Measurements from ENCODE around the gene PDE6A.

Gene PDE6A

DNA sequence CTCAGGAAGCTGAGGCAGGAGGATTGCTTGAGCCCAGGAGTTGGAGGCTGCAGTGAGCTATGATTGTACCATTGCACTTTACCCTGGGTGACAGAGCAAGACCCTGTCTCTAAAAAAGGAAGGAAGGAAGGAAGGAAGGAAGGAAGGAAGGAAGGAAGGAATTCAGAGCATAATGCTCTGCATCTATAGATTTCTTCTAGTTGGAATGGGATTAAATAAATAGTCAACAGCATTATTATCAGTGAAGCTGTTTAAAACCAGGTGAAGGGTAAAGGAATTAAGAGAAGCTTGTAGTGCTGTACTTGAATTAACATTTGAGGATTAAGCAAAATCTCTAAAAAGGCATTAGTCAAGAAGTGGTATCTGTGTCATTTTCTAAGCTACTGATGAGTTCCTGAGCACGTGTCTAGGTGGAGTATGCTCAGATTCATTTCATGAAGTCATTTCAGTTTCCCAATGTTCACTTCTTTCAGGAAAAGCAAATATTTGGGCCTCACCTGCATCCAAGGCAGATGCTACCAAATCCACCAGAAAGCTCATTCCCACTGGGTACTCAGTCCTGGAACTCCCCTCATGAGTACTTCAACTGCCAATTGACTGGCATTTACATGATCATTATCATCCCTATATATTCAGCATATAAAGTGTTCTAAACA is 8.4 kb downstream of the PDE6A start:
- no peak for DNase-seq (ENCODE audit: low read depth)
- no peak overlapping the region for H3K4me3 ChIP-seq (ENCODE audit: low read depth, low read length)
- no peak for TF ChIP-seq MYC (IDR thresholded peaks at IDR 0.05; ENCODE audit: low read depth, low read length)
- no peak for TF ChIP-seq POLR2A (IDR thresholded peaks at IDR 0.05; ENCODE audit: extremely low read depth, insufficient read length)
- TF ChIP-seq, protein P1, sequence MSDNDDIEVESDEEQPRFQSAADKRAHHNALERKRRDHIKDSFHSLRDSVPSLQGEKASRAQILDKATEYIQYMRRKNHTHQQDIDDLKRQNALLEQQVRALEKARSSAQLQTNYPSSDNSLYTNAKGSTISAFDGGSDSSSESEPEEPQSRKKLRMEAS (IDR thresholded peaks at IDR 0.05; ENCODE audit: low read depth, low read length) = no peak
- TF ChIP-seq, protein P2, sequence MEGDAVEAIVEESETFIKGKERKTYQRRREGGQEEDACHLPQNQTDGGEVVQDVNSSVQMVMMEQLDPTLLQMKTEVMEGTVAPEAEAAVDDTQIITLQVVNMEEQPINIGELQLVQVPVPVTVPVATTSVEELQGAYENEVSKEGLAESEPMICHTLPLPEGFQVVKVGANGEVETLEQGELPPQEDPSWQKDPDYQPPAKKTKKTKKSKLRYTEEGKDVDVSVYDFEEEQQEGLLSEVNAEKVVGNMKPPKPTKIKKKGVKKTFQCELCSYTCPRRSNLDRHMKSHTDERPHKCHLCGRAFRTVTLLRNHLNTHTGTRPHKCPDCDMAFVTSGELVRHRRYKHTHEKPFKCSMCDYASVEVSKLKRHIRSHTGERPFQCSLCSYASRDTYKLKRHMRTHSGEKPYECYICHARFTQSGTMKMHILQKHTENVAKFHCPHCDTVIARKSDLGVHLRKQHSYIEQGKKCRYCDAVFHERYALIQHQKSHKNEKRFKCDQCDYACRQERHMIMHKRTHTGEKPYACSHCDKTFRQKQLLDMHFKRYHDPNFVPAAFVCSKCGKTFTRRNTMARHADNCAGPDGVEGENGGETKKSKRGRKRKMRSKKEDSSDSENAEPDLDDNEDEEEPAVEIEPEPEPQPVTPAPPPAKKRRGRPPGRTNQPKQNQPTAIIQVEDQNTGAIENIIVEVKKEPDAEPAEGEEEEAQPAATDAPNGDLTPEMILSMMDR (IDR thresholded peaks at IDR 0.05; ENCODE audit: low read depth, low read length) = no peak

DNA sequence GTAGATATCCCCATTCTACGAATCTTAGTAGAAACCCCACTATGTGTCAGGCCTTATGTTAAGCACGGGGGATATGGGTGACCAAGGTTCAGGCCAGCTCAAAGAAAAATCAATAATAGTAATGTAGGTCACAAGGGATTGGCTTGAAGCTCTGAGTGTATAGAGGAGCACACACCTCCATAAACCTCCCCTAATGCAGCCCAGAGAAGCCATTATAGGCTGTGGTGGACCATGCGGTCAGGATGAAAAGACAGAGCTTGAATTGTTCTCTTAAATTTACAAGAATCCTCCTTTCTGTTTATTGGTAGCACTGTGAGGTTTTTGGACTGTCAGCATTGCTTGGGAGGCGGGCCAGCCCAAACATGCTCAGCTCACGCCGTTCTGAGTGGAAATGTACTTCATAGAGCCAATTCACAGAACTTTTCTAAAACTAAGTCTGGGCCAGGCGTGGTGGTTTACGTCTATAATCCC is 9.1 kb downstream of the PDE6A start:
- TF ChIP-seq, protein P2 (IDR thresholded peaks at IDR 0.05; ENCODE audit: low read depth, low read length) = no peak
- TF ChIP-seq MYC (IDR thresholded peaks at IDR 0.05; ENCODE audit: low read depth, low read length) (no peak), POLR2A (IDR thresholded peaks at IDR 0.05; ENCODE audit: extremely low read depth, insufficient read length) (no peak)
- TF ChIP-seq, protein P1 (IDR thresholded peaks at IDR 0.05; ENCODE audit: low read depth, low read length) = no peak
- no peak overlapping the region for H3K4me3 ChIP-seq (ENCODE audit: low read depth, low read length)
- no peak for DNase-seq (ENCODE audit: low read depth)

DNA sequence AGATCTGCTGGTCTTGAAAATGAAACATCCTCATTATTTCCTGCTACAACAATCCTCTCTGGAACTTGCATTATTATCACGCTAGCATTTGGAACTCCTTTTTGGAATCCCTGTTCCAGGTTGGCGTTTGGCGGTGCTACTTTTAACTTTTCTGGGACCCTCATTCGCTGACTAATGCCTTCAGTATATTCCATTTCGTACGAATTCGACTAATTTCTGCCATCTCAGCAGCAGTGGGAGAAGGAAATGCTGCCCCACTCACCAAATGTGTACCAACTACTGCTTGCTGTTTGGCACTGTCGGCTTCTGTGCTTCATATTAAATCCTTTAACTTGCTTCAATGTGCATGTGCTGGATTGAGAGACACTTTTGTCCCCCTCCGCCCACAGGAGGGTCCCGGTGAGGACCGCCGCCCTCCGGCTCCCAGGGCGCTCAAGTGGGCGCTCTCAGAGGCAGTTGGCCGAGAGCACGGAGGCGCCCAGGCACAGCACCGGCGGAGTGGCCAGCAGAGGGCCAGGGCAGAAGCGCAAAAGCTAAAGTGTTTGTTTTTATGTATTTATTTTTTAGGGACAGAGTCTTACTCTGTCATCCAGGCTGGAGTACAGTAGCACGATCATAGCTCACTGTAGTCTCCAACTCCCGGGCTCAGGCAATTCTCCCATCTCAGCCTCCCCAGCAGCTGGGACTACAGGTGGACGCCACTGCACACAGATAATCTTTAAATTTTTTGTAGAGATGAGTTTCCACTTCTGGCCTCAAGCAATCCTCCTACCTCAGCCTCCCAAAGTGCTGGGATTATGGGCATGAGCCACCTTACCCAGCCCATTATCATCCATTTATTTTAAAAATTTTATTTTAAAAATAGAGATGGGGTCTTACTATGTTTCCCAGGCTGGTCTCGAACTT is 11.9 kb downstream of the PDE6A start:
- no peak for DNase-seq (ENCODE audit: low read depth)
- H3K4me3 ChIP-seq (ENCODE audit: low read depth, low read length) = no peak overlapping the region

DNA sequence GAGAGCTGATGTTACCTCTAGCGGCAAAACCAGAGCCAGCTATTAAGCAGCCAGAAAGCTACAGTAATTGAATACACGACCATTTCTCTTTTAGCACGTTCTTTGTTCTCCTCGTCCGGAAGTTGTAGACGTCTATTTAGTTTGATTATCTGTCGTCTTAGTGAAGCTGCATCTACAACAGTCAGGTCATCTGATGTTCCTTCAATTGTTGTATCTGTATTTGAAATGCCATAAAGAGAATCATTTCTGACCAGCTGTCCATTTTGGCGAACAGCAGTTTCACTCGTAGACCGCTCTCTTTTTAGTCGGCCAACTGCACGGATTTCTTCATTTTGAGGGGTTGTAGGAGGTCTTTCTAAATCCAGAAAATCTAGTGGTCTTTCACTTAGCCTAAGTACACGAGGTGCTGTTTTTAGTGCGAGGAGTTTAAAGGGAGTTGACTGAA is 12.6 kb downstream of the PDE6A start:
- no peak overlapping the region for H3K4me3 ChIP-seq (ENCODE audit: low read depth, low read length)
- TF ChIP-seq, protein P2 (IDR thresholded peaks at IDR 0.05; ENCODE audit: low read depth, low read length) = no peak
- TF ChIP-seq, protein P1 (IDR thresholded peaks at IDR 0.05; ENCODE audit: low read depth, low read length) = no peak
- TF ChIP-seq POLR2A (IDR thresholded peaks at IDR 0.05; ENCODE audit: extremely low read depth, insufficient read length) (no peak), MYC (IDR thresholded peaks at IDR 0.05; ENCODE audit: low read depth, low read length) (no peak)
- no peak for DNase-seq (ENCODE audit: low read depth)

More for the DNA sequence above, 11.9 kb downstream of the PDE6A start:
- TF ChIP-seq MYC (IDR thresholded peaks at IDR 0.05; ENCODE audit: low read depth, low read length) (no peak), POLR2A (IDR thresholded peaks at IDR 0.05; ENCODE audit: extremely low read depth, insufficient read length) (no peak)
- TF ChIP-seq, protein P1 (IDR thresholded peaks at IDR 0.05; ENCODE audit: low read depth, low read length) = no peak
- TF ChIP-seq, protein P2 (IDR thresholded peaks at IDR 0.05; ENCODE audit: low read depth, low read length) = no peak

DNA sequence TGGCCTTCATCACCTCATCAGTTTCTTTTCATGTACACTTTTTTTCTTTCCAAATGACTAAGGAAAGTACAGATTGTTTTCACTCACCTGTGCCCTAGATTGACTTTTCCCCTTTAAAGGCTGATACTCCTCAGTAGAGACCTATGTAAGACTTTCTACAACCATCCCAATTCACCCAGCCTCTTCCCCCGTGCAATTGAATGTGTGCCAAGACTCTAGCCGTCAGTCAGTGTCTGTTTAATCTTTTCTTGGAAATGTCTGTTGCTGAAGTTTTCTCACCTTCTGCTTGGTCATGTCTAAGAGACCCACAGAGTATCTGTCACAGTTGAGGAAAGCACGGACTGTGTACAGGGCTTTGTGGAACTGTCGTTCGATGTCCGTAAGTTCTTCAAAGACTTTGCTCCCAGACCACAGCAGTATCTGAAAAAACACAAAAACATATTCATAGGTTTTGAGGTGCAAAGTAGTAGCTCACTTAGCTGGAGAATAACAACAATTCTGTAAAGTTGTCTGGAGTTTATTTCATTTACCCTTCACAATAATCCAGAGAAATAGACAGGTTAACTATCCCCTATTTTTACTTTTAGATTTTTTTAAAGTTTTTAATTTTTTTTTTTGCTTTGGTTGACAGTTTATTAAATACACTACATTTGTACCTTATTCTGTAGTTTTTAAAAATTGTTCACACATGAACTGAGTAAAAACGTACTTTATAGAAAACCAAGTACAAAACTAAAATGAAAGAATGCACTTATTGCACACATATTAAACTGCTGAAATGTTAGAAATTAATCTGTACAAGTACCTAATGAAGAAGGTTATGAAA is 13.6 kb downstream of the PDE6A start:
- no peak overlapping the region for H3K4me3 ChIP-seq (ENCODE audit: low read depth, low read length)
- no peak for DNase-seq (ENCODE audit: low read depth)
- TF ChIP-seq MYC (IDR thresholded peaks at IDR 0.05; ENCODE audit: low read depth, low read length) (no peak), POLR2A (IDR thresholded peaks at IDR 0.05; ENCODE audit: extremely low read depth, insufficient read length) (no peak)
- TF ChIP-seq, protein P2 (IDR thresholded peaks at IDR 0.05; ENCODE audit: low read depth, low read length) = no peak
- TF ChIP-seq, protein P1 (IDR thresholded peaks at IDR 0.05; ENCODE audit: low read depth, low read length) = no peak

Data from NB4 (cell line).